Mononuclear cell (primary cell): ENCODE results near the gene ARL13B. TPM values are rescaled to one million over a fixed set of nuclear protein-coding genes. Genes with fewer than 3 reads are reported as not detected.

Experiments
- H3K27me3 ChIP-seq: 2 replicates; pipeline ENCODE4 v1.6.0; 2011; ENCODE audit warnings: low read length, control low read depth; ENCODE audit not compliant: insufficient read depth
- H3K4me1 ChIP-seq: 2 replicates; pipeline ENCODE4 v1.5.1; 2011; ENCODE audit warnings: mild to moderate bottlenecking, low read length, control low read depth; ENCODE audit not compliant: insufficient read depth
- H3K4me3 ChIP-seq: 2 replicates; pipeline ENCODE4 v1.5.1; 2011; ENCODE audit warnings: mild to moderate bottlenecking, low read length, moderate library complexity
- H3K9me3 ChIP-seq: 2 replicates; pipeline ENCODE4 v1.5.1; 2011; ENCODE audit warnings: low read depth, mild to moderate bottlenecking, control low read depth, low read length
- total RNA-seq: library from RNA; depleted of rRNA; stranded (reverse); fragments of >200 nt; gene quantifications from one replicate; pipeline ENCODE4 v1.2.3, GENCODE V29; 2012

ARL13B gene
- total RNA-seq, 1 donor = 3.0 TPM

DNA sequence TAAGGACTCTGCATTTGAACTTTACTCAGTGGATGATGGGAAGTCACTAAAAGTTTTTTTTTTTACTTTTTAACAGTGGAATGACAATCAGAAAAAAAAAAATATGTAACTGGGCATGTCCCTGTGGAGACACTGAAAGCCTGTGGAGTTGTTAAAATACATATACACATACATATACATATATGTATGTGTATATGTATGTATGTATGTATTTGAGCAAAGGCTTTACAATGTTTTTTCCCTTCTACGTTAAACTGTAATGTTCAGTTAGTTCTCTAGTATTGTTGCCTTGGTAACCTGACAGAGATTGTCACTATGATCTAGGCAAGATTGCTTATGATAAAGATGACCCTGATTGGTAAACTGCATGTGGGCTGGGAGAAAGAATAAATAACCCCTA lies 113.2 kb downstream of the ARL13B start:
- Histone ChIP-seq H3K9me3 (no peaks in the 10 kb centered on the region), H3K27me3 (no peaks in the 10 kb centered on the region), H3K4me3 (no peak overlapping the region), H3K4me1 (peaks cover 11% of the 10 kb centered on the region)

DNA sequence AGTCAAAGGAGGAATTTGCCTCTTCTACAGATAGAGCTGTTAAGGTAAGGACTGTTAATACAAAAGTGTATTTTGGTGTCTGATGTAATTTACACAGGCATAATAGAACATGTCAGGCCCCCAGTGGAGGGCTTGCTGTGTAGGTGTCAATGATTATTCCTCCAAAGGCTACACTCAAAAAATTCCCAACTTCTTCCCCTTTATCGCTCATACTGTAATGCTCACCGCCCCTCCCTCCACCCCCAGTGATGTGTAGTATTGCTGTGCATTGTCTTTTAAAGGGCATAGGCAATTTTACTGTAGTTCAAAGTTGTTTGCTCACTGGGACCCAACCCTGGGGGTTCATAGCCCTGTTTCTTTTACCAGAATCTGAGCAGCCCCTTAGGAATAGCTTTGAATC lies 115.2 kb downstream of the ARL13B start:
- Histone ChIP-seq H3K4me3 (no peak overlapping the region), H3K9me3 (no peaks in the 10 kb centered on the region), H3K27me3 (no peaks in the 10 kb centered on the region), H3K4me1 (peaks cover 17% of the 10 kb centered on the region)

DNA sequence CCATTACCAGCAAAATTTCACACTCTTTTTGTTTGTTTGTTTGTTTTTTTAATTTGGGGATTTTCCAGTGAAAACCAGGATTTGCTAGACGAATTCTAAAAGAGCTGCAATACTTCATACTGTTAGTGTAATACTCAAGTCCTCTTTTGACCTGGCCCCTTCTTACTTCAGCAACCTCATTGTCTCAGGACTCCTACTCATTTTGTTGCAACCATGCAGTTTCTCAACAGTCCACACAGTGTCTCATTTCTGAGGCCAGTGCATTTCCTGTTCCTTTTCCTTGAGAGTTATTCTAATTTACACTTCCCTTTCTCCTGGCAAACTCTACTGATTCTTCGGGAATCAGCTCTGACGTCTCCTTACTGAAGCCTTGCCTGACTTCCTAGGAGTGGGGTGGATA lies 118.5 kb downstream of the ARL13B start:
- Histone ChIP-seq H3K4me3 (no peak overlapping the region), H3K9me3 (no peaks in the 10 kb centered on the region), H3K27me3 (no peaks in the 10 kb centered on the region), H3K4me1 (peaks cover 13% of the 10 kb centered on the region)

DNA sequence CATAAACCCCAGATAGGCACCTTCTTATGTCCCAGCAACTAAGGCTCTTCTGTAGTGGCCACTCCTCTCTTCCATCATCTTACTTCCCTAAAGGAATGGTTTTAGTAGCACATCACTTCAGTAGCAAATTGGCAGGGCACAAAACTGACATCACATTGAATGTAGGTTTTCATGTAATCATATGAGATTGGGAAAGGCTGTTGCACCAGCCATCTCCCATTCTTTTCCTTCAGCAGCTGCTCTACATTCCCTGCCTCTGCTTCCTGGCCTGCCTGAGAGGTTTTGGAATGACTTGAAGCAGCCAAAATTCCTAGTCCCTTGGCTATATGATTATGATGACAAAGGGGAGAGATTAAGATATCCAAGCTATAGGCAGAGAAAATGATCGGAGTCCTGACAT lies 119.4 kb downstream of the ARL13B start:
- H3K9me3 ChIP-seq = no peaks in the 10 kb centered on the region
- no peak overlapping the region for H3K4me3 ChIP-seq
- no peaks in the 10 kb centered on the region for H3K27me3 ChIP-seq
- peaks cover 13% of the 10 kb centered on the region for H3K4me1 ChIP-seq

DNA sequence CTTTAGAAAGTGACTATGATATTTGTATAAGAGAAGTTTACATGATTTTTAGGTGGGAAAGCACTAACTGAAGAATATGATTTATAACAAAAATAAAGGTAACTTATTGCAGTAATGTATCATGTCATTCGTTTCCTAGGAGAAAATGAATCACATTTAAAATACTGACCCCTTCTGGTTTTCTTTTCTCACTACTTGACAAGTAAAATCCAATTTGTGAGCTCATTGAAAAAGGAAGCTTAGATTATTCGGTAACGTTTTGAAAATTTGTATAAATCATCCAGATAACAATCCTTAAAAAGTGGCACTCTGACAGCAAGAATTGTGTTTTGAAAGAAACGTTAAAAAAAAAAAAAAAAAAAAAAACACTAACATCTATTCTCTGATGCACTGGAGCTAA lies 121.9 kb downstream of the ARL13B start:
- no peak overlapping the region for H3K4me3 ChIP-seq
- H3K4me1 ChIP-seq = peaks cover 13% of the 10 kb centered on the region
- H3K9me3 ChIP-seq = no peaks in the 10 kb centered on the region
- no peaks in the 10 kb centered on the region for H3K27me3 ChIP-seq

Other genes starting within 250 kb of the ARL13B start
- gene PROS1, start 6.3 kb upstream of the ARL13B start, total RNA-seq = 6.8 TPM
- not detected for gene STX19, start 48.4 kb downstream of the ARL13B start, total RNA-seq
- 1.0 TPM for gene DHFR2, start 82.8 kb downstream of the ARL13B start, total RNA-seq
- gene NSUN3, start 82.9 kb downstream of the ARL13B start, total RNA-seq = 32.2 TPM